ENCODE measurements around the gene HSD3B7.
"Not testable (repeated sequence)": the region's sequence is repeated elsewhere in the genome, so short reads cannot be mapped to it uniquely, and the experiment has no call there.

DNA sequence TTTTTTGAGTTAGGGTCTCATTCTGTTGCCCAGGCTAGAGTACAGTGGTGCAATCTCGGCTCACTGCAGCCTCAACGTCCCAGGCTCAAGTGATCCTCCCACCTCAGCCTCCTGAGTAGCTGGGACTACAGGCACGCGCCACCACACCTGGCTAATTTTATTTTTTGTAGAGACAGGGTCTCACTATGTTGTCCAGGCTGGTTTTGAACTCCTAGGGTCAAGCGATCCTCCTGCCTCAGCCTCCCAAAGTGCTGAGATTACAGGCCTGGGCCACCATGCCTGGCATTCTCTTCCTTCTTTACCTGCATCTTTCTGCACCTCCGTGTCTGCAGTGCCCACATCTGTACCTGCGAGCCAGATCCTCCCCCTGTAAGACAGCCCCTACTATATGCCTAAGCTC lies 26.8 kb downstream of the HSD3B7 start:
- TF ChIP-seq, protein P1, sequence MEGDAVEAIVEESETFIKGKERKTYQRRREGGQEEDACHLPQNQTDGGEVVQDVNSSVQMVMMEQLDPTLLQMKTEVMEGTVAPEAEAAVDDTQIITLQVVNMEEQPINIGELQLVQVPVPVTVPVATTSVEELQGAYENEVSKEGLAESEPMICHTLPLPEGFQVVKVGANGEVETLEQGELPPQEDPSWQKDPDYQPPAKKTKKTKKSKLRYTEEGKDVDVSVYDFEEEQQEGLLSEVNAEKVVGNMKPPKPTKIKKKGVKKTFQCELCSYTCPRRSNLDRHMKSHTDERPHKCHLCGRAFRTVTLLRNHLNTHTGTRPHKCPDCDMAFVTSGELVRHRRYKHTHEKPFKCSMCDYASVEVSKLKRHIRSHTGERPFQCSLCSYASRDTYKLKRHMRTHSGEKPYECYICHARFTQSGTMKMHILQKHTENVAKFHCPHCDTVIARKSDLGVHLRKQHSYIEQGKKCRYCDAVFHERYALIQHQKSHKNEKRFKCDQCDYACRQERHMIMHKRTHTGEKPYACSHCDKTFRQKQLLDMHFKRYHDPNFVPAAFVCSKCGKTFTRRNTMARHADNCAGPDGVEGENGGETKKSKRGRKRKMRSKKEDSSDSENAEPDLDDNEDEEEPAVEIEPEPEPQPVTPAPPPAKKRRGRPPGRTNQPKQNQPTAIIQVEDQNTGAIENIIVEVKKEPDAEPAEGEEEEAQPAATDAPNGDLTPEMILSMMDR (IDR thresholded peaks at IDR 0.05; ENCODE audit: control extremely low read depth in 1 of 3, insufficient read depth in 1 of 3, low read depth in 1 of 3, low read length in 3 of 3), result not testable (repeated sequence)
- not testable (repeated sequence) for TF ChIP-seq EP300 (IDR thresholded peaks at IDR 0.05; ENCODE audit: borderline replicate concordance in 1 of 2, low read depth in 2 of 2, low read length in 2 of 2); SP1 (IDR thresholded peaks at IDR 0.05; ENCODE audit: low read depth, low read length); MAFK (IDR thresholded peaks at IDR 0.05; ENCODE audit: low read depth, low read length); RAD21 (IDR thresholded peaks at IDR 0.05 in 1 of 2, conservative IDR thresholded peaks at IDR 0.05 in 1 of 2; ENCODE audit: low read depth in 2 of 2, low read length in 2 of 2); CEBPB (IDR thresholded peaks at IDR 0.05; ENCODE audit: low read depth, low read length)
- TF ChIP-seq, protein P2, sequence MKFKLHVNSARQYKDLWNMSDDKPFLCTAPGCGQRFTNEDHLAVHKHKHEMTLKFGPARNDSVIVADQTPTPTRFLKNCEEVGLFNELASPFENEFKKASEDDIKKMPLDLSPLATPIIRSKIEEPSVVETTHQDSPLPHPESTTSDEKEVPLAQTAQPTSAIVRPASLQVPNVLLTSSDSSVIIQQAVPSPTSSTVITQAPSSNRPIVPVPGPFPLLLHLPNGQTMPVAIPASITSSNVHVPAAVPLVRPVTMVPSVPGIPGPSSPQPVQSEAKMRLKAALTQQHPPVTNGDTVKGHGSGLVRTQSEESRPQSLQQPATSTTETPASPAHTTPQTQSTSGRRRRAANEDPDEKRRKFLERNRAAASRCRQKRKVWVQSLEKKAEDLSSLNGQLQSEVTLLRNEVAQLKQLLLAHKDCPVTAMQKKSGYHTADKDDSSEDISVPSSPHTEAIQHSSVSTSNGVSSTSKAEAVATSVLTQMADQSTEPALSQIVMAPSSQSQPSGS (IDR thresholded peaks at IDR 0.05; ENCODE audit: low read length), result not testable (repeated sequence)

Data from H1 (cell line).